Activated naive CD8-positive, alpha-beta T cell treated with anti-CD3 and anti-CD28 coated beads, Interleukin-2, amount 50 U/mL, for 16 hours (primary cell): ENCODE results near the gene PDCD1.
"Not testable (repeated sequence)": the region's sequence is repeated elsewhere in the genome, so short reads cannot be mapped to it uniquely, and the experiment has no call there.

Experiments
- DNase-seq: peaks from one replicate; pipeline ENCODE4 v3.0.0-alpha.2; 2020; ENCODE audit warnings: low read depth, low spot score

Gene PDCD1

DNA sequence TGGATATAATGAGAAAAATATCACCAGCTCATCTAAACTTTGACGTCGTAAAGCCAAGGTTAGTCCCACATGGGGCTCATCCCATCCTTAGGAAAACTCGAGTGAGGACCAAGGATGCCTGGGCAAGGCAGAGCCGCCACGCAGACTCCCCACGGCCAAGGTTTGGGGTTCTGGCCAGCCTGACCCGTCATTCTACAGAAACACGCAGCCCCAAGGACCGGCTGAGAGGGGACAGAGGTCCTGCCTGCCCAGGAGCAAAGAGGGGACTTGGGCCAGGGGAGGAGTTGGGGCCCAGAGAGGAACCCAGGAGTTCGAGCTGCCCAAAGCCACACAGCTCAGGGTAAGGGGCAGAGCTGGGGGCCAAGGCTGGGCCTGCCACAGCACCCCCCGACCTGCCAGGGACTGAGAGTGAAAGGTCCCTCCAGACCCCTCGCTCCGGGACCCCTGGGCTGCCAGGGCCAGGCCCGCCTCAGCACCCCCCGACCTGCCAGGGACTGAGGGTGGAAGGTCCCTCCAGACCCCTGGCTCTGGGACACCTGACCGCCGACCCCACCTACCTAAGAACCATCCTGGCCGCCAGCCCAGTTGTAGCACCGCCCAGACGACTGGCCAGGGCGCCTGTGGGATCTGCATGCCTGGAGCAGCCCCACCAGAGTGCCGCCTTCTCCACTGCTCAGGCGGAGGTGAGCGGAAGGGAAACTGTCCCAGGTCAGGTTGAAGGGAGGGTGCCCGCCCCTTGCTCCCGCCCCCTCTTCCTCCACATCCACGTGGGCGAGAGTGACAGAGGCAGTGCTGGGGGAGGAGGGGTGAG lies at the start of gene PDCD1:
PDCD1 (minus strand) TSS at position 689 of the 811 bp plus-strand sequence; CDS start at position 633, 56 bp downstream.
- DNase-seq = peak; percentile 29

- not testable (repeated sequence) for DNase-seq
Measured at GRCh38 chr2:241907831-241908230, 49.1 kb upstream of the PDCD1 start.

- DNase-seq = no peak
Measured at GRCh38 chr2:241906826-241907570, 48.3 kb upstream of the PDCD1 start.

DNA sequence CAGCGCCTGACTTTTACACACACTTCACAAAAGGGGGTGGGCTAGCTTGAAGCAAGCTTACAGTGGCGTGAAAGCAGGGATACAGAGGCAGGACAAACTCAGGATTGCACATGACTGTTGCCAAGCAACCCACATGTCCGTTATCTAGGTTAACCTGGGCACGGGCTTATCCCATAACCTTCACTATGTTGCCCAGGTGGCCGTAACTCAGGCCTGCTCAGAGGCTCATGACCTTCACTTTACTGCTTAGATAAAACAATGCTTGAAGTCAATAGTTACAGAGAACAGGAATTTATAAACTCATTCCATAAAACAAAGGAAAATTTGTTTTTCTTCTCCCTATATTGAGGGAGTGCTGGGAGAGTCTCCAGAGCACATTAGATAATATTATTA lies 47.7 kb upstream of the PDCD1 start:
- DNase-seq = not testable (repeated sequence)

DNA sequence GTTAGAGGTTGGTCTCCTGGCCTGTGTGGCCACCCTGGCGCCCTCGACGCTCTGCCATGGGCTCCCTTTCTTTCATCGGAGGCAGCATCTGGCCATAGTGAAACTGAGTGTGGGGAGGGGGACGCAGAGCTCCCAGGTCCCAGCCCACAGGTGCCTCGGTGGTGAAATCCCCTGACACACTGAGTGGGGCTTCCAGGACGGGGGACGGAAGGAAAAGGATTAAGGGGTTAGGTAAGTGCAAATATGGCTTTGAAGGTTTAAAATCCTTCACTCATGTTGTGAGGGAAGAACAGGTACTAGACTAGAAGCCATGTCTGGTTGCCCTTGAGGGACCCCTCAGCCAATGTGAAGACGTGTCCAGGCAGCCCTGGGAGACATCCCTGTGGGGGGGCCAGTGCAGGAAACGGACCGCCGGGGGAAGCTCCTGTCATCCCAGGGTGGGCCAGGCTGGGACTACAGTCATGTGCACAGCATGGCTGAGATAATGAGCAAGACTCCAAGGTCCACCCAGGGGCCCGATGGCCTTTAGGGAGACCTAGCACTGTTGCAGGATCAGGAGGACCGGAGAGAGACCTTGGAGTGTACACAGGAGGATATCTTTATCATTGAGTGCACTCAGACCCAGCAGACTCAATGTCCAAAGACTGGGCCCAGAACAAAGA lies 47.2 kb upstream of the PDCD1 start:
- no peak for DNase-seq

GRCh38 chr2:241904791-241905710 lies 46.4 kb upstream of the PDCD1 start:
- no peak for DNase-seq

GRCh38 chr2:241904011-241904718 lies 45.5 kb upstream of the PDCD1 start:
- no peak for DNase-seq

DNA sequence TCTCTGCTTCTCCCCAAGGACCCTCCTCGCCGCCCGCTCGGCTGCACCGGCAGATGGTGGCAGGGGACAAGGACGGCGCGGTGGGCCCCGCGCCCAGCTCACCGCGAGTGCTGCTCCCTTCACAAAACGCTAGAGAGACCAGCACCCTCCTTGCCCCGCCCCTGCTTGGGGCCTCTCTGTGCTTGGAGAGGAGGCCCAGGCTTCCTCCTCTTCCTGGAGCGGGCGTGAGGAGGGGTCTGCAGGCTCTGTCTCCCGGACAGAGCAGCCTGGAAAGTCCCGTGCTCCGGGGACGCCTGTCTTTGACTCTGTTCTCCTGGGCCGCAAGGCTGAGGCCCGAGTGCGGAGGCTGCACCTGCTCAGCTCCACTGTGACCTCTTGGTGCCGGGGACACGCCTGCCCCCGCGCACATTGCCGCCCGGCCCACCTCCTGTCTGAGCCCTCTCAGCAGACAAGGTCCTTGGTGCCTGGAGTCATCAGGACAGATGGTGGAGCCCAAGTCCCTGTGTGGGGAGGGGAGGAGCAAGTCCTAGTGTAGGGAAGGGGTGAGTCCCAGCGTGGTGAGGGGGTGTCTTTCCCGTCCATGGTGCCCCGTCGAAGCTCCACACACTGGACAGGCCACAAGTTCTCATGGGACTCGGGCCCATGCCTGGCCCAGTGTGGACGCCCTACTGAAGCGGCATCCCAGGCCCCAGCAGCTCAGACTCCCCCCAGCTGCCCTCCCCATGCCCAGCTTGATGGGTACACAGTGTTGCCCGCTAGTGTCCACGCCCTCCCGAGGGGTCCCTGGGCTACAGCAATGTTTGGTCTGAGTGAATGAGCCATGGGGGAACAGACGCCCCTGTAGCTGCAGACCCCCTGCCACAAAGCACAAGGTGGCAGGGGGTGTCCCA lies 44.7 kb upstream of the PDCD1 start:
- DNase-seq = no peak

DNA sequence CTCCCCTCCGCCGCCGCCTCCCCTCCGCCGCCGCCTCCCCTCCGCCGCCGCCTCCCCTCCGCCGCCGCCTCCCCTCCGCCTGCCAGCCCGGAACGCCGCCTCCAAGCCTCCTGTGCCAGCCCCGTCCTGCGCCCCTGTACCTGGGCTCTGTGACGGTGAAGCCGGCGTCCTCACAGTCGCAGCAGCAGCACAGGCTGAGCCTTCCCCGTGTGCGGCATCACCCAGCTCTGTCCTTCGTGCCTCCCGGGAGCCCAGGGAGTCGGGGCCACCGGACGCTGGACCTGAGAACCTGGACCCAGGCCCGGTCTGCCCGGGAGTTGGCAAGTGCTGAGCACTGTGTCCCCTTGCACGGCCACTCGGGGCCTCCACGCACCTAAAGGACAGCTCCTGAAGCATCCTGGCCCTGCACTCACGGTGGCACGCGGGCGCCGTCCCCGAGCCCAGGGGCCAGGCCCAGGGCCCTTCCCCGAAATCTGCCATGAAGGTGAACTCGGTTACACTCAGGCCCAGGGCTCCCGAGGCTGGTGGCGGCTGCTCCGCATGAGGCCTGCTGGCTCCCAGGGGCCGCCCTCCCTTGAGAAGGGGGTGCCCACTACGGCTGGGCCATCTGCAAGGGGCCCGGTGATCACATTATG lies 43.8 kb upstream of the PDCD1 start:
- DNase-seq = no peak

GRCh38 chr2:241901500-241902351 lies 43.0 kb upstream of the PDCD1 start:
- no peak for DNase-seq

DNA sequence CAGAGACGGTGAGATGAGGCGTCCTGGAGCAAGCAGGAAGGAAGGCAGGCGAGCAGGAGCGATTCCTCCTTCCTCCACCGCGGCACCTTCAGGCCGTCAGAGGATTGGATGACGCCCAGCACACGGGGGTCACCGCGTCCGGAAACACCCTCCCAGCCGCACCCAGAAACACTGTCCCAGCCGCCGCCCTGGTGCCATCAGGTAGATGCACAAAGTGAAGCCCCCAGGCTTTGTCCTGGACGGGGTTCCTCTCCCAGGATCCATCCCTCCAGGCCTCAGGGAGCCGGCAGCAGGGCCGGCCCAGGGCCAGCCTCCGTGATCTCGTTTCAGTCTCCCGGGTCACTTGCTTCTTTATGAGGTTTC lies 42.3 kb upstream of the PDCD1 start:
- no peak for DNase-seq

GRCh38 chr2:241900251-241901017 lies 41.7 kb upstream of the PDCD1 start:
- no peak for DNase-seq

GRCh38 chr2:241898463-241899270 lies 40.0 kb upstream of the PDCD1 start:
- no peak for DNase-seq

GRCh38 chr2:241897231-241897916 lies 38.7 kb upstream of the PDCD1 start:
- no peak for DNase-seq

DNA sequence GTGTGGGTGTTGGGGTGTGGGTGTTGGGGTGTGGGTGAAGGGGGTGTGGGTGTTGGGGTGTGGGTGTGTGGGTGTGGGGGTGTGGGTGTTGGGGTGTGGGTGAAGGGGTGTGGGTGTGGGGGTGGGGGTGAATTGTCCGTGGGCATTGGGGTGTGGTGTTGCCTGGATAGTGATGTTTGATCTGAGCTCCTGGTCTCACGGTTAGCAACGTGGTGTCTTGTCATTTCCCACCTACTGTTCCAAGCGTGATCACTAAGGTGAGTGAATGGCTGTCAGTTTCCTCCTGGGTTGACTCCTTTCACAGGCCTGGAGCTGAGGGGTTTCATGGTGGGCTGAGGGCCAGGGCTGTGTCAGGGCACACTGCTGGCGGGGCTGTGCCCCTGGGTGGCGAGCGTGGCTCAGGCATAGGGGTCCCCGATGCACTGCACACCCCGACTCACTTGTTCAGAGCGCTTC lies 38.1 kb upstream of the PDCD1 start:
- no peak for DNase-seq
